ENCODE data around the gene EMX2.

The EMX2 gene

GRCh38 chr10:117545141-117546019 is 2.8 kb downstream of the EMX2 start:
- no peak for DNase-seq

- DNase-seq = no peak
Measured at GRCh38 chr10:117546020-117546580, 3.6 kb downstream of the EMX2 start.

GRCh38 chr10:117546581-117547015 is 4.1 kb downstream of the EMX2 start:
- no peak for DNase-seq

GRCh38 chr10:117547016-117547715 is 4.6 kb downstream of the EMX2 start:
- DNase-seq = no peak

- DNase-seq = no peak
Measured at GRCh38 chr10:117547716-117548668, 5.4 kb downstream of the EMX2 start.

GRCh38 chr10:117549100-117549585 is 6.6 kb downstream of the EMX2 start:
- no peak for DNase-seq

- no peak for DNase-seq
Measured at GRCh38 chr10:117550076-117550475, 7.5 kb downstream of the EMX2 start.

GRCh38 chr10:117550599-117551329 is 8.2 kb downstream of the EMX2 start:
- DNase-seq = no peak

GRCh38 chr10:117551330-117552155 is 9.0 kb downstream of the EMX2 start:
- DNase-seq = peak; percentile 37

- DNase-seq = no peak
Measured at GRCh38 chr10:117552156-117552631, 9.6 kb downstream of the EMX2 start.

GRCh38 chr10:117552701-117553141 is 10.2 kb downstream of the EMX2 start:
- DNase-seq = no peak

GRCh38 chr10:117553142-117553814 is 10.7 kb downstream of the EMX2 start:
- DNase-seq = no peak

GRCh38 chr10:117553815-117554172 is 11.2 kb downstream of the EMX2 start:
- no peak for DNase-seq

GRCh38 chr10:117554241-117554814 is 11.8 kb downstream of the EMX2 start:
- DNase-seq = no peak

GRCh38 chr10:117555017-117555416 is 12.5 kb downstream of the EMX2 start:
- DNase-seq = no peak

- DNase-seq = no peak
Measured at GRCh38 chr10:117555863-117556262, 13.3 kb downstream of the EMX2 start.

GRCh38 chr10:117556356-117556755 is 13.8 kb downstream of the EMX2 start:
- DNase-seq = no peak

GRCh38 chr10:117559712-117560111 is 17.2 kb downstream of the EMX2 start:
- no peak for DNase-seq

- DNase-seq = no peak
Measured at GRCh38 chr10:117560942-117561341, 18.4 kb downstream of the EMX2 start.

- DNase-seq = no peak
Measured at GRCh38 chr10:117562220-117562619, 19.7 kb downstream of the EMX2 start.
